SU-DHL-6 (cell line): Measurements from ENCODE around the gene IFI16.

ENCODE experiments used
- H2AFZ ChIP-seq: fragments of 200-600 bp; sonication (generic); 2 replicates; pipeline ENCODE4 v1.6.1; 2014; ENCODE audit warnings: low read depth, mild to moderate bottlenecking, moderate library complexity, mixed read lengths, antibody characterized with exemption, low read length; ENCODE audit not compliant: severe bottlenecking
- H3F3A ChIP-seq: fragments of 200-600 bp; shearing (Covaris generic); 2 replicates; pipeline ENCODE4 v1.6.0; 2016; ENCODE audit warnings: antibody characterized with exemption, mild to moderate bottlenecking; ENCODE audit not compliant: insufficient read depth
- H3K27ac ChIP-seq: fragments of 200-600 bp; sonication (generic); 2 replicates; pipeline ENCODE4 v1.5.1; 2016; ENCODE audit warnings: low read depth, mild to moderate bottlenecking, low read length, moderate library complexity, mixed read lengths
- H3K27me3 ChIP-seq: fragments of 200-600 bp; sonication (generic), shearing (Covaris generic); 2 replicates; pipeline ENCODE4 v1.6.0; 2014; ENCODE audit warnings: mild to moderate bottlenecking, low read length
- H3K36me3 ChIP-seq: fragments of 200-600 bp; sonication (generic); 2 replicates; pipeline ENCODE4 v1.6.1; 2014; ENCODE audit warnings: mild to moderate bottlenecking, low read length, mixed read lengths
- H3K4me2 ChIP-seq: fragments of 300-600, 200-600 bp; shearing (Covaris generic), sonication (generic); 2 replicates; pipeline ENCODE4 v1.6.0; 2014; ENCODE audit warnings: low read length, low read depth, mild to moderate bottlenecking; ENCODE audit not compliant: poor library complexity, severe bottlenecking
- H3K4me3 ChIP-seq: fragments of 200-600 bp; sonication (generic); 2 replicates; pipeline ENCODE4 v1.5.1; 2014; ENCODE audit warnings: antibody characterized with exemption, low read length, mild to moderate bottlenecking, mixed read lengths; ENCODE audit not compliant: insufficient read depth, poor library complexity, severe bottlenecking
- H3K79me2 ChIP-seq: fragments of 200-600 bp; sonication (generic); 2 replicates; pipeline ENCODE4 v1.6.1; 2014; ENCODE audit warnings: mild to moderate bottlenecking, low read length, moderate library complexity; ENCODE audit not compliant: insufficient read depth
- H3K9ac ChIP-seq: fragments of 200-600 bp; sonication (generic); 2 replicates; pipeline ENCODE4 v1.7.0; 2014; ENCODE audit warnings: mild to moderate bottlenecking, low read length
- H3K9me2 ChIP-seq: fragments of 200-600 bp; sonication (generic); replicated peaks from 2 replicates; pipeline ENCODE4 v1.6.1; 2014; ENCODE audit warnings: low read length; ENCODE audit not compliant: insufficient read depth
- H3K9me3 ChIP-seq: fragments of 200-600 bp; sonication (generic); 2 replicates; pipeline ENCODE4 v1.6.1; 2014; ENCODE audit warnings: low read length, mixed read lengths; ENCODE audit not compliant: insufficient read depth
- H4K20me1 ChIP-seq: fragments of 200-600 bp; sonication (generic); 2 replicates; pipeline ENCODE4 v1.6.1; 2014; ENCODE audit warnings: low read depth, mild to moderate bottlenecking, antibody characterized with exemption, low read length, moderate library complexity, mixed read lengths
- EZH2phosphoT487 ChIP-seq: fragments of 200-600 bp; sonication (generic), shearing (Covaris generic); conservative IDR thresholded peaks from 2 replicates; pipeline ENCODE4 v1.6.1; 2018; ENCODE audit warnings: mild to moderate bottlenecking, antibody characterized with exemption, low read length, moderate library complexity, mixed read lengths
- TF ChIP-seq, protein P1 (sequence below): fragments of 200-600 bp; sonication (generic); IDR thresholded peaks from one replicate; pipeline ENCODE4 v1.5.1; 2017; ENCODE audit warnings: antibody characterized with exemption, mild to moderate bottlenecking, low read length, moderate library complexity; ENCODE audit not compliant: insufficient read depth, poor library complexity, severe bottlenecking

IFI16 gene

DNA sequence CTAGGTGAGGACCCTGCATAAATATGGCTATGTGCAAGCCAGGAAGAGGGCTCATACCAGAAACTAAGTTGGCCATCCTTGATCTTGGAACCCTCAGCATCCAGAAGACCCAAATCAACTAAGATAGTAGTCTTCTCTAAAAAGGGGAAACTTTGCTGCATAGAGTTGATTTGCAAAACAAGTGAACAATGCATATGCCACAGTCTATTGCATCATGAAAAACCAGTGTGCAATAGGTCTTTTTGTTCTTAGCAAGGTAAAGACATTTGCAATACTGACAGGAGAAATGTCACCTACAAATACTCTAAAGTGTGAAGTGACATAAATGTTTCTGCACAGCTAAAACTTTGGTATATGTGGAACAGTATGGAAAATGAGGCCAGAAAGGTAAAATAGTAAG lies 2.0 kb upstream of the IFI16 start:
- Histone ChIP-seq H3K27me3 (no peaks in the 10 kb centered on the region), H3K27ac (peak overlapping the region; percentile 85), H3K79me2 (peaks cover 32% of the 10 kb centered on the region), H3K9me2 (no peaks in the 10 kb centered on the region), H3K4me2 (peak overlapping the region; percentile 5), H4K20me1 (no peaks in the 10 kb centered on the region), H3K36me3 (peaks cover 7% of the 10 kb centered on the region), H3K9me3 (no peaks in the 10 kb centered on the region), H2AFZ (no peak overlapping the region), H3F3A (peaks cover 34% of the 10 kb centered on the region), H3K4me3 (no peak overlapping the region), H3K9ac (no peak overlapping the region)
- TF ChIP-seq, protein P1, sequence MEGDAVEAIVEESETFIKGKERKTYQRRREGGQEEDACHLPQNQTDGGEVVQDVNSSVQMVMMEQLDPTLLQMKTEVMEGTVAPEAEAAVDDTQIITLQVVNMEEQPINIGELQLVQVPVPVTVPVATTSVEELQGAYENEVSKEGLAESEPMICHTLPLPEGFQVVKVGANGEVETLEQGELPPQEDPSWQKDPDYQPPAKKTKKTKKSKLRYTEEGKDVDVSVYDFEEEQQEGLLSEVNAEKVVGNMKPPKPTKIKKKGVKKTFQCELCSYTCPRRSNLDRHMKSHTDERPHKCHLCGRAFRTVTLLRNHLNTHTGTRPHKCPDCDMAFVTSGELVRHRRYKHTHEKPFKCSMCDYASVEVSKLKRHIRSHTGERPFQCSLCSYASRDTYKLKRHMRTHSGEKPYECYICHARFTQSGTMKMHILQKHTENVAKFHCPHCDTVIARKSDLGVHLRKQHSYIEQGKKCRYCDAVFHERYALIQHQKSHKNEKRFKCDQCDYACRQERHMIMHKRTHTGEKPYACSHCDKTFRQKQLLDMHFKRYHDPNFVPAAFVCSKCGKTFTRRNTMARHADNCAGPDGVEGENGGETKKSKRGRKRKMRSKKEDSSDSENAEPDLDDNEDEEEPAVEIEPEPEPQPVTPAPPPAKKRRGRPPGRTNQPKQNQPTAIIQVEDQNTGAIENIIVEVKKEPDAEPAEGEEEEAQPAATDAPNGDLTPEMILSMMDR: no peak
- TF ChIP-seq EZH2phosphoT487: no peak

DNA sequence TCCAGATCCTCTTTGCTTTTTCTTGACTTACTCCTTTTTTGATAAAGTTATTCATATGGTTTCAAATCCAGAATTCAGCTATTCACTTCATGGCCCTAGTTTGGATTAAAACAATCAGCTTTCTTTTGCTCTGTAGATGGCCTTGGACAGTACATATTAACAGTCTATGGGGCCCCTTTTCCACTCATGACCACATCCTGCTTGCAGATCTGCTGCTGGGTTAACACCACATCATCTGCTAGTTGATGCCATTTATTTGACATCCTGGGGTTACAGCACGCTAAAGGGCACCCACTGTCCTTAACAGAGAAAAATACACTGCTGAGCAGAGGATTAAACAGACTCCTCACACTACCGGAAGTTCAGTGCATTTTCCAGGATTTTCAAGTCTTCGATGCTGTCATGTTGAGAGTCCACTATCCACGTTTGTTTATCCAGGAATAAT lies 941 bp upstream of the IFI16 start:
- TF ChIP-seq, protein P1: no peak
- no peak for TF ChIP-seq EZH2phosphoT487
- no peaks in the 10 kb centered on the region for H3K9me3 ChIP-seq
- peaks cover 11% of the 10 kb centered on the region for H3K36me3 ChIP-seq
- H3K4me3 ChIP-seq: peak overlapping the region; percentile 79
- no peaks in the 10 kb centered on the region for H4K20me1 ChIP-seq
- H3K4me2 ChIP-seq: peak overlapping the region; percentile 97
- peak overlapping the region; percentile 89 for H3K9ac ChIP-seq
- peak overlapping the region; percentile 85 for H3K27ac ChIP-seq
- H3F3A ChIP-seq: peaks cover 34% of the 10 kb centered on the region
- H3K27me3 ChIP-seq: no peaks in the 10 kb centered on the region
- H3K79me2 ChIP-seq: peaks cover 43% of the 10 kb centered on the region
- peak overlapping the region; percentile 3 for H2AFZ ChIP-seq
- no peaks in the 10 kb centered on the region for H3K9me2 ChIP-seq

- TF ChIP-seq EZH2phosphoT487: no peak
- TF ChIP-seq, protein P1: no peak
- Histone ChIP-seq H3K9ac (peak overlapping the region; percentile 89), H3K4me3 (peak overlapping the region; percentile 79)
These were observed 420 bp upstream of the IFI16 start for GRCh38 chr1:159009287-159009686.

More at GRCh38 chr1:159009287-159009686, 420 bp upstream of the IFI16 start:
- Histone ChIP-seq H3K79me2 (peaks cover 48% of the 10 kb centered on the region), H3F3A (peaks cover 34% of the 10 kb centered on the region), H3K27ac (peak overlapping the region; percentile 85), H3K36me3 (peaks cover 17% of the 10 kb centered on the region), H3K27me3 (no peaks in the 10 kb centered on the region), H2AFZ (peak overlapping the region; percentile 3), H3K9me2 (no peaks in the 10 kb centered on the region), H3K4me2 (peak overlapping the region; percentile 97), H3K9me3 (no peaks in the 10 kb centered on the region), H4K20me1 (no peaks in the 10 kb centered on the region)
